Measurements from ENCODE around the gene PEX1.

PEX1 gene

GRCh38 chr7:92466682-92467081 lies 61.6 kb downstream of the PEX1 start:
- H3K4me3 ChIP-seq (ENCODE audit: low read depth, low read length): no peak overlapping the region
- H2AK5ac ChIP-seq (ENCODE audit: low read length): no peak overlapping the region
- H2BK5ac ChIP-seq (ENCODE audit: low read depth, low read length, poor library complexity): no peak overlapping the region
- H3K79me2 ChIP-seq (ENCODE audit: control insufficient read depth, insufficient read depth, low read length, poor library complexity): no peaks in the 10 kb centered on the region
- no peak overlapping the region for H3K9ac ChIP-seq (ENCODE audit: low read length)
- no peak overlapping the region for H3K4ac ChIP-seq (ENCODE audit: low read depth, low read length)
- no CpG with 5 or more reads among the region's 2 CpGs for WGBS (ENCODE audit: extremely low coverage, insufficient coverage, insufficient read length)
- no peak overlapping the region for H3K27ac ChIP-seq (ENCODE audit: low read depth, low read length)
- H3K27me3 ChIP-seq (ENCODE audit: insufficient read depth, low read length): no peaks in the 10 kb centered on the region
- H2BK120ac ChIP-seq (ENCODE audit: insufficient read depth, low read length, poor library complexity): no peak overlapping the region
- no peak for DNase-seq
- no peak overlapping the region for H3K18ac ChIP-seq (ENCODE audit: low read length)
- H4K12ac ChIP-seq (ENCODE audit: low read depth, low read length): no peak overlapping the region
- no peak overlapping the region for H3K14ac ChIP-seq (ENCODE audit: low read length)
- H2AFZ ChIP-seq (ENCODE audit: insufficient read depth, low read length, poor library complexity): no peak overlapping the region
- H3K9me3 ChIP-seq (ENCODE audit: insufficient read depth, low read depth, low read length): no peaks in the 10 kb centered on the region
- H4K8ac ChIP-seq (ENCODE audit: low read depth, low read length): no peak overlapping the region
- peaks cover 0 to 1% of the 10 kb centered on the region in 2 experiments for H3K36me3 ChIP-seq (ENCODE audit: control insufficient read depth in 1 of 2, insufficient read depth in 2 of 2, low read length in 2 of 2)
- no peak overlapping the region for H4K91ac ChIP-seq (ENCODE audit: low read depth, low read length)
- no peak overlapping the region for H3K23ac ChIP-seq (ENCODE audit: low read length)
- no peak overlapping the region for H2BK12ac ChIP-seq (ENCODE audit: low read length)
- H3K4me2 ChIP-seq (ENCODE audit: low read length): no peak overlapping the region
- peaks cover 2 to 6% of the 10 kb centered on the region in 2 experiments for H3K4me1 ChIP-seq (ENCODE audit: control insufficient read depth in 1 of 2, insufficient read depth in 2 of 2, low read length in 2 of 2)
- no peaks in the 10 kb centered on the region for H3K79me1 ChIP-seq (ENCODE audit: low read length)

GRCh38 chr7:92464515-92464914 lies 63.8 kb downstream of the PEX1 start:
- no peak overlapping the region for H2BK5ac ChIP-seq (ENCODE audit: low read depth, low read length, poor library complexity)
- H2BK120ac ChIP-seq (ENCODE audit: insufficient read depth, low read length, poor library complexity): no peak overlapping the region
- no peak overlapping the region for H3K23ac ChIP-seq (ENCODE audit: low read length)
- no peak overlapping the region for H3K4me3 ChIP-seq (ENCODE audit: low read depth, low read length)
- H3K79me2 ChIP-seq (ENCODE audit: control insufficient read depth, insufficient read depth, low read length, poor library complexity): no peaks in the 10 kb centered on the region
- no peak overlapping the region for H4K91ac ChIP-seq (ENCODE audit: low read depth, low read length)
- H3K36me3 ChIP-seq (ENCODE audit: control insufficient read depth in 1 of 2, insufficient read depth in 2 of 2, low read length in 2 of 2): peaks cover 0 to 1% of the 10 kb centered on the region in 2 experiments
- no peak overlapping the region for H3K4me2 ChIP-seq (ENCODE audit: low read length)
- peaks cover 2 to 6% of the 10 kb centered on the region in 2 experiments for H3K4me1 ChIP-seq (ENCODE audit: control insufficient read depth in 1 of 2, insufficient read depth in 2 of 2, low read length in 2 of 2)
- no peaks in the 10 kb centered on the region for H3K27me3 ChIP-seq (ENCODE audit: insufficient read depth, low read length)
- H2AFZ ChIP-seq (ENCODE audit: insufficient read depth, low read length, poor library complexity): no peak overlapping the region
- H2AK5ac ChIP-seq (ENCODE audit: low read length): no peak overlapping the region
- DNase-seq: peak; percentile 80 to 92
- H3K4ac ChIP-seq (ENCODE audit: low read depth, low read length): no peak overlapping the region
- no peak overlapping the region for H3K9ac ChIP-seq (ENCODE audit: low read length)
- peak overlapping the region; percentile 44 for H3K27ac ChIP-seq (ENCODE audit: low read depth, low read length)
- no CpG with 5 or more reads among the region's 3 CpGs for WGBS (ENCODE audit: extremely low coverage, insufficient coverage, insufficient read length)
- H2BK12ac ChIP-seq (ENCODE audit: low read length): no peak overlapping the region
- no peak overlapping the region for H3K14ac ChIP-seq (ENCODE audit: low read length)
- no peak overlapping the region for H4K8ac ChIP-seq (ENCODE audit: low read depth, low read length)
- H3K9me3 ChIP-seq (ENCODE audit: insufficient read depth, low read depth, low read length): no peaks in the 10 kb centered on the region
- H4K12ac ChIP-seq (ENCODE audit: low read depth, low read length): no peak overlapping the region
- no peaks in the 10 kb centered on the region for H3K79me1 ChIP-seq (ENCODE audit: low read length)
- no peak overlapping the region for H3K18ac ChIP-seq (ENCODE audit: low read length)

- H3K23ac ChIP-seq (ENCODE audit: low read length): no peak overlapping the region
- H2AK5ac ChIP-seq (ENCODE audit: low read length): no peak overlapping the region
- no peak overlapping the region for H2BK120ac ChIP-seq (ENCODE audit: insufficient read depth, low read length, poor library complexity)
- no peak overlapping the region for H2AFZ ChIP-seq (ENCODE audit: insufficient read depth, low read length, poor library complexity)
- no peak overlapping the region for H4K12ac ChIP-seq (ENCODE audit: low read depth, low read length)
- no peak overlapping the region for H2BK5ac ChIP-seq (ENCODE audit: low read depth, low read length, poor library complexity)
- peak overlapping the region; percentile 29 for H3K14ac ChIP-seq (ENCODE audit: low read length)
- no peaks in the 10 kb centered on the region for H3K27me3 ChIP-seq (ENCODE audit: insufficient read depth, low read length)
- no peaks in the 10 kb centered on the region for H3K79me2 ChIP-seq (ENCODE audit: control insufficient read depth, insufficient read depth, low read length, poor library complexity)
- H3K79me1 ChIP-seq (ENCODE audit: low read length): no peaks in the 10 kb centered on the region
- no peak overlapping the region for H3K27ac ChIP-seq (ENCODE audit: low read depth, low read length)
- H3K4ac ChIP-seq (ENCODE audit: low read depth, low read length): no peak overlapping the region
- no peak overlapping the region for H3K4me2 ChIP-seq (ENCODE audit: low read length)
- peak overlapping the region; percentile 66 for H2BK12ac ChIP-seq (ENCODE audit: low read length)
- no peak overlapping the region for H3K4me3 ChIP-seq (ENCODE audit: low read depth, low read length)
- no peak overlapping the region for H3K9ac ChIP-seq (ENCODE audit: low read length)
- DNase-seq: peak in 1 of 2 donors; percentile 11
- no peaks in the 10 kb centered on the region for H3K9me3 ChIP-seq (ENCODE audit: insufficient read depth, low read depth, low read length)
- no peak overlapping the region for H3K18ac ChIP-seq (ENCODE audit: low read length)
- peak overlapping the region; percentile 65 for H4K91ac ChIP-seq (ENCODE audit: low read depth, low read length)
- no CpG with 5 or more reads among the region's 3 CpGs for WGBS (ENCODE audit: extremely low coverage, insufficient coverage, insufficient read length)
- H3K4me1 ChIP-seq (ENCODE audit: control insufficient read depth in 1 of 2, insufficient read depth in 2 of 2, low read length in 2 of 2): peaks cover 2 to 6% of the 10 kb centered on the region in 2 experiments
- no peak overlapping the region for H4K8ac ChIP-seq (ENCODE audit: low read depth, low read length)
- H3K36me3 ChIP-seq (ENCODE audit: control insufficient read depth in 1 of 2, insufficient read depth in 2 of 2, low read length in 2 of 2): peaks cover 1 to 2% of the 10 kb centered on the region in 2 experiments
Measured at GRCh38 chr7:92462560-92462959, 65.8 kb downstream of the PEX1 start.

- Histone ChIP-seq H3K4me1 (ENCODE audit: control insufficient read depth in 1 of 2, insufficient read depth in 2 of 2, low read length in 2 of 2) (peaks cover 2 to 6% of the 10 kb centered on the region in 2 experiments), H3K9me3 (ENCODE audit: insufficient read depth, low read depth, low read length) (no peaks in the 10 kb centered on the region), H2AFZ (ENCODE audit: insufficient read depth, low read length, poor library complexity) (no peak overlapping the region), H3K9ac (ENCODE audit: low read length) (peak overlapping the region; percentile 5), H3K79me1 (ENCODE audit: low read length) (no peaks in the 10 kb centered on the region), H2BK12ac (ENCODE audit: low read length) (peak overlapping the region; percentile 48), H4K12ac (ENCODE audit: low read depth, low read length) (no peak overlapping the region), H4K8ac (ENCODE audit: low read depth, low read length) (peak overlapping the region; percentile 1), H3K4ac (ENCODE audit: low read depth, low read length) (no peak overlapping the region), H3K18ac (ENCODE audit: low read length) (no peak overlapping the region), H3K4me3 (ENCODE audit: low read depth, low read length) (no peak overlapping the region), H3K27me3 (ENCODE audit: insufficient read depth, low read length) (no peaks in the 10 kb centered on the region), H4K91ac (ENCODE audit: low read depth, low read length) (no peak overlapping the region), H3K14ac (ENCODE audit: low read length) (no peak overlapping the region), H3K4me2 (ENCODE audit: low read length) (no peak overlapping the region), H2BK120ac (ENCODE audit: insufficient read depth, low read length, poor library complexity) (no peak overlapping the region), H2AK5ac (ENCODE audit: low read length) (no peak overlapping the region), H3K27ac (ENCODE audit: low read depth, low read length) (no peak overlapping the region), H3K23ac (ENCODE audit: low read length) (no peak overlapping the region), H3K36me3 (ENCODE audit: control insufficient read depth in 1 of 2, insufficient read depth in 2 of 2, low read length in 2 of 2) (peaks cover 3 to 7% of the 10 kb centered on the region in 2 experiments), H3K79me2 (ENCODE audit: control insufficient read depth, insufficient read depth, low read length, poor library complexity) (no peaks in the 10 kb centered on the region), H2BK5ac (ENCODE audit: low read depth, low read length, poor library complexity) (peak overlapping the region; percentile 27)
- DNase-seq: peak; percentile 27 to 71
- WGBS (ENCODE audit: extremely low coverage, insufficient coverage, insufficient read length): no CpG with 5 or more reads among the region's 8 CpGs
Measured at GRCh38 chr7:92461027-92462003, 67.0 kb downstream of the PEX1 start.

All from trophoblast cell (in vitro differentiated cells and primary cell).